MM.1S (cell line): ENCODE data around the gene SYNCRIP.

Source experiments
- DNase-seq: peaks from one replicate; pipeline ENCODE4 v3.0.0-alpha.2; 2015
- H2AFZ ChIP-seq: fragments of 300-600 bp; sonication (generic); 2 replicates; pipeline ENCODE4 v1.6.0; 2016; ENCODE audit warnings: antibody characterized with exemption, low read length
- H3F3A ChIP-seq: fragments of 300-600 bp; sonication (generic); 2 replicates; pipeline ENCODE4 v1.6.1; 2016; ENCODE audit warnings: mild to moderate bottlenecking, antibody characterized with exemption, low read length, moderate library complexity, mixed read lengths; ENCODE audit not compliant: insufficient read depth
- H3K27ac ChIP-seq: fragments of 300-600 bp; sonication (generic); 2 replicates; pipeline ENCODE4 v1.5.1; 2016; ENCODE audit warnings: mild to moderate bottlenecking, low read length
- H3K27me3 ChIP-seq: fragments of 300-600 bp; sonication (generic); replicated peaks from 2 replicates; pipeline ENCODE4 v1.6.0; 2016; ENCODE audit warnings: low read length; ENCODE audit not compliant: insufficient read depth
- H3K36me3 ChIP-seq: fragments of 300-600 bp; sonication (generic); replicated peaks from 2 replicates; pipeline ENCODE4 v1.6.1; 2016; ENCODE audit warnings: mild to moderate bottlenecking, low read length, mixed read lengths; ENCODE audit not compliant: insufficient read depth
- H3K4me1 ChIP-seq: fragments of 300-600 bp; sonication (generic); 2 replicates; pipeline ENCODE4 v1.6.1; 2016; ENCODE audit warnings: low read length, mixed read lengths
- H3K4me2 ChIP-seq: fragments of 300-600 bp; sonication (generic); 2 replicates; pipeline ENCODE4 v1.6.0; 2016; ENCODE audit warnings: low read depth, low read length
- H3K4me3 ChIP-seq: fragments of 300-600 bp; sonication (generic); 2 replicates; pipeline ENCODE4 v1.5.1; 2016; ENCODE audit warnings: low read length, mixed read lengths
- H3K79me2 ChIP-seq: fragments of 300-600 bp; sonication (generic); 2 replicates; pipeline ENCODE4 v1.6.1; 2016; ENCODE audit warnings: mixed run types, low read length, mixed read lengths
- H3K9ac ChIP-seq: fragments of 300-600 bp; sonication (generic); 2 replicates; pipeline ENCODE4 v1.6.1; 2016; ENCODE audit warnings: low read length, mixed read lengths
- H3K9me2 ChIP-seq: fragments of 300-600 bp; sonication (generic); replicated peaks from 2 replicates; pipeline ENCODE4 v1.6.1; 2016; ENCODE audit warnings: mild to moderate bottlenecking, low read length, mixed read lengths; ENCODE audit not compliant: insufficient read depth
- H3K9me3 ChIP-seq: fragments of 300-600 bp; sonication (generic); replicated peaks from 2 replicates; pipeline ENCODE4 v1.6.1; 2016; ENCODE audit warnings: mild to moderate bottlenecking, low read length, mixed read lengths; ENCODE audit not compliant: insufficient read depth
- H4K20me1 ChIP-seq: fragments of 300-600 bp; sonication (generic); 2 replicates; pipeline ENCODE4 v1.6.1; 2016; ENCODE audit warnings: mild to moderate bottlenecking, low read length, moderate library complexity, mixed read lengths; ENCODE audit not compliant: insufficient read depth
- CTCF ChIP-seq: fragments of 300-600 bp; sonication (generic); IDR thresholded peaks from 2 replicates; pipeline ENCODE4 v1.5.1; 2016; ENCODE audit warnings: antibody characterized with exemption, low read length, mixed read lengths
- EZH2 ChIP-seq: fragments of 300-600 bp; sonication (generic); optimal IDR thresholded peaks from 2 replicates; pipeline ENCODE3; 2017; ENCODE audit warnings: low read depth, mild to moderate bottlenecking, antibody characterized with exemption, low read length, mixed read lengths
- EZH2phosphoT487 ChIP-seq: fragments of 300-600 bp; sonication (generic); IDR thresholded peaks from 2 replicates; pipeline ENCODE4 v1.6.1; 2018; ENCODE audit warnings: antibody characterized with exemption, low read length

Gene SYNCRIP

GRCh38 chr6:85643537-85644278 is 1.0 kb upstream of the SYNCRIP start:
- Histone ChIP-seq H3K36me3 (peaks cover 10% of the 10 kb centered on the region; the same call in 1 of the 2 replicates), H3K9ac (peak overlapping the region; percentile 81), H3K9me2 (no peaks in the 10 kb centered on the region), H3K27ac (peak overlapping the region; percentile 94), H2AFZ (peak overlapping the region; percentile 76), H3K4me3 (peak overlapping the region; percentile 63), H3K9me3 (no peaks in the 10 kb centered on the region), H3F3A (peaks cover 13% of the 10 kb centered on the region), H4K20me1 (peaks cover 26% of the 10 kb centered on the region), H3K27me3 (no peaks in the 10 kb centered on the region), H3K4me1 (peaks cover 15% of the 10 kb centered on the region), H3K4me2 (peak overlapping the region; percentile 97; the same call in 1 of the 2 replicates), H3K79me2 (peaks cover 47% of the 10 kb centered on the region)
- peak; percentile 91 for DNase-seq
- TF ChIP-seq CTCF (no peak), EZH2 (no peak), EZH2phosphoT487 (no peak)

- no peaks in the 10 kb centered on the region for H3K9me2 ChIP-seq
- peak overlapping the region; percentile 33; the same call in 1 of the 2 replicates for H2AFZ ChIP-seq
- peak overlapping the region; percentile 79 for H3K4me2 ChIP-seq
- peaks cover 13% of the 10 kb centered on the region for H3F3A ChIP-seq
- H3K4me1 ChIP-seq: peaks cover 17% of the 10 kb centered on the region
- peaks cover 63% of the 10 kb centered on the region for H3K79me2 ChIP-seq
- H3K4me3 ChIP-seq: peak overlapping the region; percentile 99
- peaks cover 19% of the 10 kb centered on the region; the same call in 1 of the 2 replicates for H3K36me3 ChIP-seq
- peak overlapping the region; percentile 100 for H3K9ac ChIP-seq
- no peak for TF ChIP-seq CTCF
- no peaks in the 10 kb centered on the region for H3K9me3 ChIP-seq
- peak overlapping the region; percentile 100 for H3K27ac ChIP-seq
- no peaks in the 10 kb centered on the region for H3K27me3 ChIP-seq
- DNase-seq: peak; percentile 37
- H4K20me1 ChIP-seq: peaks cover 37% of the 10 kb centered on the region
Measured at GRCh38 chr6:85641897-85642773, 551 bp downstream of the SYNCRIP start.

GRCh38 chr6:85641522-85641896 is 1.2 kb downstream of the SYNCRIP start:
- H3F3A ChIP-seq: peaks cover 13% of the 10 kb centered on the region
- H3K9ac ChIP-seq: peak overlapping the region; percentile 100
- peaks cover 21% of the 10 kb centered on the region; the same call in 1 of the 2 replicates for H3K36me3 ChIP-seq
- H3K27ac ChIP-seq: peak overlapping the region; percentile 100; the same call in 1 of the 2 replicates
- H2AFZ ChIP-seq: no peak overlapping the region
- TF ChIP-seq EZH2: no peak
- peak; percentile 10 for DNase-seq
- peaks cover 17% of the 10 kb centered on the region for H3K4me1 ChIP-seq
- H3K27me3 ChIP-seq: no peaks in the 10 kb centered on the region
- H3K9me2 ChIP-seq: no peaks in the 10 kb centered on the region
- peak overlapping the region; percentile 79 for H3K4me2 ChIP-seq
- H4K20me1 ChIP-seq: peaks cover 40% of the 10 kb centered on the region
- peaks cover 69% of the 10 kb centered on the region for H3K79me2 ChIP-seq
- peak overlapping the region; percentile 99 for H3K4me3 ChIP-seq
- H3K9me3 ChIP-seq: no peaks in the 10 kb centered on the region
